GM12874 (cell line): ENCODE results near the gene MKNK2.
A peak's percentile ranks its signal among the peaks of the same experiment; 100 is the strongest.

Experiments used
- TF ChIP-seq, protein P1 (sequence below): IDR thresholded peaks from 2 replicates; pipeline ENCODE4 v1.5.1; 2011; ENCODE audit warnings: low read depth, mild to moderate bottlenecking, control low read depth, low read length, moderate library complexity; ENCODE audit not compliant: insufficient read depth

The MKNK2 gene

DNA sequence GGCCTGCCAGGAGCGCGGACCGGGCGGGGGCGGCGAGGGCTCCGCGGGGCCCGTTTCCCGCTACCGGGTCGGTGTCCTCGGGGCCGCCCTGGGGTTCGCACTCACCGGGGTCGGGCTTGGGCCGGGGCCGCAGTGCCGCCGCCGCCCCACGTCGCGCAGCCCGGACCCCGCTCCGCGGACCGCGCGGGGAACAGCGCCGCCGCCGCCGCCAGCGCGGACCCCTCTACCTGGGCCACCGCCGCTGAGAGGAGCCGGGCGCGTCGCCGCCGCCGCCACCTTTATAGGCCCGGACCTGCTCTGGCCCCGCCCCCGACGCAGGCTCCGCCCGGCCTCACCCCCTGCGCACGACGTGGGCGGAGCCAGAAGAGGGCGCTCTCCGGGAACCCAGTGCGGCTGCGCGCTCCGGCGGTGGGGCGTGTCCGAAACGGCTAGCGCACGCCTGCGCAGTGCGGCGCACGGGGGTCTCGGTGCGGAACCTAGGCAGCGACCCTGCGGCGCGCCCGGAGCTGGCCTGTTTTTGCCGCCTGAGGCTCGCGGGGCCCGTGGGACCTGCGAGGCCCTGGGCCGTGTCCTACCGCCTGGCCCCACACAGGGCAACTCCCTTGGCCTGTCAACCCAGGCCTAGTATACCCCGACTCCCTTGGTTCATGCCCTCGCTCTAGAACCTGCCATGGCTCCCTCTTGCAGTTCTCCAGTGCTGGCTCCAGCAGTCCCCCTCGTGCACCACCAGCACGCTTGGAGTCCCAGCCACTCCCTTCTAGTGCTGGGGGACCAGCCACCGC, at the start of gene MKNK2:
MKNK2 (minus strand) TSS at position 254 of the 782 bp plus-strand sequence. CDS start 393 bp downstream, outside the sequence.
- TF ChIP-seq, protein P1, sequence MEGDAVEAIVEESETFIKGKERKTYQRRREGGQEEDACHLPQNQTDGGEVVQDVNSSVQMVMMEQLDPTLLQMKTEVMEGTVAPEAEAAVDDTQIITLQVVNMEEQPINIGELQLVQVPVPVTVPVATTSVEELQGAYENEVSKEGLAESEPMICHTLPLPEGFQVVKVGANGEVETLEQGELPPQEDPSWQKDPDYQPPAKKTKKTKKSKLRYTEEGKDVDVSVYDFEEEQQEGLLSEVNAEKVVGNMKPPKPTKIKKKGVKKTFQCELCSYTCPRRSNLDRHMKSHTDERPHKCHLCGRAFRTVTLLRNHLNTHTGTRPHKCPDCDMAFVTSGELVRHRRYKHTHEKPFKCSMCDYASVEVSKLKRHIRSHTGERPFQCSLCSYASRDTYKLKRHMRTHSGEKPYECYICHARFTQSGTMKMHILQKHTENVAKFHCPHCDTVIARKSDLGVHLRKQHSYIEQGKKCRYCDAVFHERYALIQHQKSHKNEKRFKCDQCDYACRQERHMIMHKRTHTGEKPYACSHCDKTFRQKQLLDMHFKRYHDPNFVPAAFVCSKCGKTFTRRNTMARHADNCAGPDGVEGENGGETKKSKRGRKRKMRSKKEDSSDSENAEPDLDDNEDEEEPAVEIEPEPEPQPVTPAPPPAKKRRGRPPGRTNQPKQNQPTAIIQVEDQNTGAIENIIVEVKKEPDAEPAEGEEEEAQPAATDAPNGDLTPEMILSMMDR = peak; percentile 69

DNA sequence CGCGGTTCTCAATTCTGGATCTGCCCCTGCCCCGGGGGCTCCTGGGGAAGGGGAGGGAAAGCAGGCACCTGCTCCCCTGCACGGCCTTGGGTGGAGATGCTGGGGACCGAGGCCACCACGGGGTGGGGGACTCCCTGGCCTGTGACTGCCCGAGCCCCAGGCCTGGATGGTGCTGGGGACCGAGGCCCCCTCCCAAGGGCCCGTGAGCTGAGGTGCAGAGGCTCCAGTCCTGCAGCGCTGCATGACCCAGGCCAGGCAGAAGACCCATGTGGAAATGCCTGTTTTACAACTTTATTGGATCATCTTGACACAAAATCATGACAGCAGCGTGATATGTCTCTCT, 49.6 kb upstream of the MKNK2 start:
- TF ChIP-seq, protein P1 = no peak

DNA sequence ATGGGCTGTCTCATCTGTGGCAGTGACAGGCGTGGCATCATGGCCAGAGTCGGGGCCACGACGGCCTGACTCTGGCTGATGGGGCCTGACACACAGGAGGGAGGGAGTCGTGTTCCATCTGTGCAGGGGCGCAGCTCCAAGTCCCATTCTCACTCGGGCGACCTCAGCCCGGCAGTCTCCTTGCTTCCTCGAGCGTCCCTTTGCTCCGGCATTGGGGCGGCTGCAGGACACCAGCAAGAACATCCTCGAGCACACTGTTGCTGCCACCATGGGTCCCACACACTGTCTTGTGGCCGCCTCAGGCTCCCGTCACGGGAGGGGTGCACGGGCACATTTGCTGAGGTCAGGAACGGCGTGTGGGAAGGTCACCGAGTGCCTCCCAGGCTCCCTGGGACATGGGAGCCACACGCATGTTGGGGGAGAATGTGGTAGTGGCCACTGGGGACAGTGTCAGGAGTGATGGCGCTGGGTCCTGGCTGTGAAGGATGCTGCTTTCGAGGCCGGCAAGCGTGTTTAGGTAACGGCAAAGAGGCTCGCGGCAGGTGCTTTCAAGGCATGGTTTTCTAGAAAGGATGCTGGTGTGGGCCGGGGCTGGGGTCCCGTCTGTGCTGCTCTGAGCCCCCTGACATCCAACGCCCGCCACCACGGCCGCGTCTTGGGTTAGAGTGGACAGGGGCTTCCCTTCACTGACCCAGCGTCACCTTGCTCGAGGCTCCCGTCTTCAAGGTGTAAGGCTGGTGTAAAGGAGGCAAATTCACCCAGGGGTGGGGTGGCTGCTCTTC, 49.1 kb upstream of the MKNK2 start:
- TF ChIP-seq, protein P1 = no peak

DNA sequence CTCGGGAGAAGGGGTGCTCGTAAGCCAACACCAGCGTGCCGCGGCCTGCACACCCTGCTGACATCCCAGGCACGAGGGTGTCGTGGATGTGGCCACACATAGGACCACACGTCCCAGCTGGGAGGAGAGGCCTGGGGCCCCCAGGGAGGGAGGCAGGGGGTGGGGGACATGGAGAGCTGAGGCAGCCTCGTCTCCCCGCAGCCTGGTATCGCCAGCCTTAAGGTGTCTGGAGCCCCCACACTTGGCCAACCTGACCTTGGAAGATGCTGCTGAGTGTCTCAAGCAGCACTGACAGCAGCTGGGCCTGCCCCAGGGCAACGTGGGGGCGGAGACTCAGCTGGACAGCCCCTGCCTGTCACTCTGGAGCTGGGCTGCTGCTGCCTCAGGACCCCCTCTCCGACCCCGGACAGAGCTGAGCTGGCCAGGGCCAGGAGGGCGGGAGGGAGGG, 48.0 kb upstream of the MKNK2 start:
- TF ChIP-seq, protein P1 = no peak

DNA sequence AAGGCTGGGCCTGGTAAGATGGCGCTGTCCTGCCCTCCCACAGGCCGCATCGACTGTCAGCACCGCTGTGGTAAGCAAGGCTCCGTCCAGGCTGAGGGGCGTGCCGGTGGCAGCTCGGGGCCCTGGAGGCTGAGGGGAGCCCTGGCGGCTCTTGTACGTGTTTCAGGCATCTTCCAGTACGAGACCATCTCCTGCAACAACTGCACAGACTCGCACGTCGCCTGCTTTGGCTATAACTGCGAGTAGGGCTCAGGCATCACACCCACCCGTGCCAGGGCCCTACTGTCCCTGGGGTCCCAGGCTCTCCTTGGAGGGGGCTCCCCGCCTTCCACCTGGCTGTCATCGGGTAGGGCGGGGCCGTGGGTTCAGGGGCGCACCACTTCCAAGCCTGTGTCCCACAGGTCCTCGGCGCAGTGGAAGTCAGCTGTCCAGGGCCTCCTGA, 46.9 kb upstream of the MKNK2 start:
- TF ChIP-seq, protein P1 = no peak

DNA sequence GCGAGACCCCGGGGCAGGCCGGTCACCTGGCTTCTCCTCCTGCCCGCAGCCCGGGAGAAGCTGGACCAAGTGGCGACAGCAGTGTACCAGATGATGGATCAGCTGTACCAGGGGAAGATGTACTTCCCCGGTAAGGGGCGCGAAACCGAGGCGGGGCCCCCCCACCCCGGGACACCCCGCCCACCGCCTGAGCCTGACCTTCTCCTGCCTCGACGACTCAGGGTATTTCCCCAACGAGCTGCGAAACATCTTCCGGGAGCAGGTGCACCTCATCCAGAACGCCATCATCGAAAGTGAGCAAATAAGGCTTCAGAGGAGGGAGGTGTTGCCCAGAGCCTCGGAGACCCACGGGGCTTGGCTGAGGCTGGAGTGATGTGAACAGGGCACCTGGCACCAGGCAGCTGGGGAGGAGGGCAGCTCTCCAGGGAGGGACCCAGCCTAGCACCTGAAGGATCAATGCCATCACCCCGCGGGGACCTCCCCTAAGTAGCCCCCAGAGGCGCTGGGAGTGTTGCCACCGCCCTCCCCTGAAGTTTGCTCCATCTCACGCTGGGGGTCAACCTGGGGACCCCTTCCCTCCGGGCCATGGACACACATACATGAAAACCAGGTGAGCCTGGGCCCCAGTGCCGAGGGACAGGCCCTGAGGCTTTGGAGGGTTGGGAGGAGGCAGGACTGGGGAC, 46.3 kb upstream of the MKNK2 start:
- TF ChIP-seq, protein P1 = no peak
